ENCODE data around the gene CACHD1. TPM values are rescaled to one million over a fixed set of nuclear protein-coding genes. Genes with fewer than 3 reads are reported as not detected.
A peak's percentile ranks its signal among the peaks of the same experiment; 100 is the strongest.

The CACHD1 gene
- total and polyA plus RNA-seq, 9 of the 15 experiments (the other 6 are each of a cell fraction or from before 2014, with no cell fraction given) = 0.07 TPM; not detected in 8

- POLR2A ChIA-PET = no interaction called here
- Histone ChIP-seq H3K4me3 (no peak overlapping the region), H3K9me1 (ENCODE audit: control insufficient read depth, insufficient read depth, low read length) (no peaks in the 10 kb centered on the region), H3K4me1 (replicated peaks in 1 of 2; ENCODE audit: control insufficient read depth in 2 of 2, insufficient read depth in 2 of 2, low read length in 2 of 2) (peaks cover 0 to 10% of the 10 kb centered on the region in 2 experiments; a peak in 2 of 5 replicates), H3K36me3 (ENCODE audit: control insufficient read depth, insufficient read depth, low read length) (no peaks in the 10 kb centered on the region), H3K9me3 (replicated peaks; ENCODE audit: control insufficient read depth, insufficient read depth, low read depth, low read length) (no peaks in the 10 kb centered on the region), H3K27me3 (ENCODE audit: control insufficient read depth in 2 of 2, insufficient read depth in 2 of 2, low read length in 2 of 2) (peaks cover 12 to 19% of the 10 kb centered on the region in 2 experiments), H4K20me1 (replicated peaks; ENCODE audit: control insufficient read depth, insufficient read depth, low read length) (no peaks in the 10 kb centered on the region), H3K79me2 (ENCODE audit: control insufficient read depth, insufficient read depth, low read length) (no peaks in the 10 kb centered on the region), H3K9ac (ENCODE audit: insufficient read depth in 1 of 2, low read depth in 2 of 2, low read length in 2 of 2) (no peak overlapping the region), H3K4me2 (ENCODE audit: insufficient read depth, low read length) (no peak overlapping the region), H2AFZ (ENCODE audit: low read depth, low read length) (no peak overlapping the region), H3K27ac (ENCODE audit: extremely low read depth, low read depth, low read length) (no peak overlapping the region)
- FAIRE-seq (no peak), ATAC-seq (no peak), DNase-seq (ENCODE audit: extremely low read depth in 1 of 4, low spot score in 3 of 4) (no peak)
- TF ChIP-seq ZNF512 (tag; IDR thresholded peaks at IDR 0.05) (peak; percentile 68), NEUROD1 (IDR thresholded peaks at IDR 0.05; ENCODE audit: borderline replicate concordance, low read depth, low read length, partially characterized antibody) (no peak)
- BruUV-seq (replicated peaks) = no TSS peak
- CTCF ChIA-PET (ENCODE audit: low intra/inter-chr PET ratio) = no interaction called here
- 5% methylated on average over 9 of the region's 9 CpGs for WGBS (ENCODE audit: insufficient coverage, low coverage, missing lambda C conversion rate)
- intact Hi-C loops (cut with micrococcal nuclease) (no loop called here), in situ Hi-C loops (cut with MboI) (no loop called here)
Measured at GRCh38 chr1:64472040-64472376, 2.1 kb downstream of the CACHD1 start.

- in situ Hi-C loops (cut with MboI) = no loop called here
- Histone ChIP-seq H3K4me2 (ENCODE audit: insufficient read depth, low read length) (no peak overlapping the region), H4K20me1 (replicated peaks; ENCODE audit: control insufficient read depth, insufficient read depth, low read length) (no peaks in the 10 kb centered on the region), H3K9me1 (ENCODE audit: control insufficient read depth, insufficient read depth, low read length) (no peaks in the 10 kb centered on the region), H3K36me3 (ENCODE audit: control insufficient read depth, insufficient read depth, low read length) (no peaks in the 10 kb centered on the region), H3K9me3 (replicated peaks; ENCODE audit: control insufficient read depth, insufficient read depth, low read depth, low read length) (no peaks in the 10 kb centered on the region), H3K27ac (ENCODE audit: extremely low read depth, low read depth, low read length) (no peak overlapping the region), H3K9ac (ENCODE audit: insufficient read depth in 1 of 2, low read depth in 2 of 2, low read length in 2 of 2) (no peak overlapping the region), H3K4me1 (replicated peaks in 1 of 2; ENCODE audit: control insufficient read depth in 2 of 2, insufficient read depth in 2 of 2, low read length in 2 of 2) (peaks cover 0 to 10% of the 10 kb centered on the region in 2 experiments; a peak in 2 of 5 replicates), H2AFZ (ENCODE audit: low read depth, low read length) (no peak overlapping the region), H3K27me3 (ENCODE audit: control insufficient read depth in 2 of 2, insufficient read depth in 2 of 2, low read length in 2 of 2) (peaks cover 12 to 19% of the 10 kb centered on the region in 2 experiments), H3K79me2 (ENCODE audit: control insufficient read depth, insufficient read depth, low read length) (no peaks in the 10 kb centered on the region), H3K4me3 (no peak overlapping the region)
- POLR2A ChIA-PET = no interaction called here
- BruUV-seq (replicated peaks) = no TSS peak
- 0% methylated on average over 5 of the region's 5 CpGs for WGBS (ENCODE audit: insufficient coverage, low coverage, missing lambda C conversion rate)
- CTCF ChIA-PET (ENCODE audit: low intra/inter-chr PET ratio) = no interaction called here
- DNase-seq (ENCODE audit: extremely low read depth in 1 of 4, low spot score in 3 of 4) (no peak), ATAC-seq (no peak), FAIRE-seq (no peak)
- no peak for TF ChIP-seq STAG1 (CRISPR knock-in tag; IDR thresholded peaks at IDR 0.05; ENCODE audit: borderline replicate concordance)
- TF ChIP-seq HDAC2 (IDR thresholded peaks at IDR 0.05) = no peak
- TF ChIP-seq CBFA2T3 (IDR thresholded peaks at IDR 0.05) = no peak
- intact Hi-C loops (cut with micrococcal nuclease) = no loop called here
Measured at GRCh38 chr1:64472805-64473204, 2.9 kb downstream of the CACHD1 start.

All from K562 (cell line).